HG02759 (cell line): ENCODE data around the gene TRIM69.
"Not testable (repeated sequence)": the region's sequence is repeated elsewhere in the genome, so short reads cannot be mapped to it uniquely, and the experiment has no call there.

ENCODE experiments used
- ATAC-seq: cut with Tn5 transposase; IDR thresholded peaks from one replicate; pipeline ENCODE4 v1.9.1; 2021; ENCODE audit warnings: mild to moderate bottlenecking, moderate library complexity; ENCODE audit not compliant: unreplicated experiment

TRIM69 gene

GRCh38 chr15:44735482-44736180 lies 697 bp upstream of the TRIM69 start:
- peak; percentile 47 for ATAC-seq

- ATAC-seq = no peak
Observed at GRCh38 chr15:44738340-44738984, 2.1 kb downstream of the TRIM69 start.

GRCh38 chr15:44739222-44739847 lies 3.0 kb downstream of the TRIM69 start:
- ATAC-seq = not testable (repeated sequence)

- ATAC-seq = not testable (repeated sequence)
Observed at GRCh38 chr15:44743454-44743853, 7.1 kb downstream of the TRIM69 start.

GRCh38 chr15:44753345-44753744 lies 17.0 kb downstream of the TRIM69 start:
- ATAC-seq = no peak

GRCh38 chr15:44763187-44763586 lies 26.9 kb downstream of the TRIM69 start:
- no peak for ATAC-seq

- no peak for ATAC-seq
Observed at GRCh38 chr15:44763848-44764247, 27.5 kb downstream of the TRIM69 start.

- ATAC-seq = no peak
Observed at GRCh38 chr15:44765036-44765435, 28.7 kb downstream of the TRIM69 start.

- ATAC-seq = no peak
Observed at GRCh38 chr15:44769521-44769920, 33.2 kb downstream of the TRIM69 start.

- ATAC-seq = not testable (repeated sequence)
Observed at GRCh38 chr15:44770715-44771114, 34.4 kb downstream of the TRIM69 start.

GRCh38 chr15:44775953-44776352 lies 39.6 kb downstream of the TRIM69 start:
- ATAC-seq = no peak

GRCh38 chr15:44779761-44780160 lies 43.4 kb downstream of the TRIM69 start:
- no peak for ATAC-seq

GRCh38 chr15:44780608-44781007 lies 44.3 kb downstream of the TRIM69 start:
- ATAC-seq = no peak

GRCh38 chr15:44781128-44781810 lies 44.9 kb downstream of the TRIM69 start:
- ATAC-seq = no peak

GRCh38 chr15:44782516-44782915 lies 46.2 kb downstream of the TRIM69 start:
- ATAC-seq = no peak

GRCh38 chr15:44784918-44785274 lies 48.6 kb downstream of the TRIM69 start:
- ATAC-seq = not testable (repeated sequence)

- ATAC-seq = no peak
Observed at GRCh38 chr15:44788748-44789147, 52.4 kb downstream of the TRIM69 start.

GRCh38 chr15:44790215-44790614 lies 53.9 kb downstream of the TRIM69 start:
- no peak for ATAC-seq

GRCh38 chr15:44790656-44791055 lies 54.3 kb downstream of the TRIM69 start:
- ATAC-seq = no peak

- ATAC-seq = no peak
Observed at GRCh38 chr15:44792715-44793114, 56.4 kb downstream of the TRIM69 start.

- no peak for ATAC-seq
Observed at GRCh38 chr15:44794072-44794471, 57.7 kb downstream of the TRIM69 start.

GRCh38 chr15:44796508-44796907 lies 60.2 kb downstream of the TRIM69 start:
- ATAC-seq = no peak
